Osteocyte (in vitro differentiated cells): ENCODE results near the gene SEMA4D. TPM values are rescaled to one million over a fixed set of nuclear protein-coding genes. Genes with fewer than 3 reads are reported as not detected.

Experiments
- DNase-seq: peaks from one replicate; pipeline ENCODE4 v3.0.0; 2021; ENCODE audit warnings: mixed read lengths; ENCODE audit not compliant: unreplicated experiment; ENCODE audit errors: extremely low spot score
- H3K27ac Mint-ChIP-seq: one replicate; pipeline ENCODE4 v1.8.0; 2021; ENCODE audit warnings: mild to moderate bottlenecking, mixed read lengths; ENCODE audit not compliant: unreplicated experiment
- H3K27me3 Mint-ChIP-seq: one replicate; pipeline ENCODE4 v1.8.0; 2021; ENCODE audit warnings: mixed read lengths; ENCODE audit not compliant: unreplicated experiment
- H3K36me3 Mint-ChIP-seq: one replicate; pipeline ENCODE4 v1.8.0; 2021; ENCODE audit warnings: mixed read lengths; ENCODE audit not compliant: unreplicated experiment
- H3K4me1 Mint-ChIP-seq: one replicate; pipeline ENCODE4 v1.8.0; 2021; ENCODE audit warnings: mixed read lengths; ENCODE audit not compliant: unreplicated experiment
- H3K4me3 Mint-ChIP-seq: one replicate; pipeline ENCODE4 v1.8.0; 2021; ENCODE audit warnings: mild to moderate bottlenecking, moderate library complexity, mixed read lengths; ENCODE audit not compliant: unreplicated experiment
- H3K9me3 Mint-ChIP-seq: one replicate; pipeline ENCODE4 v1.8.0; 2021; ENCODE audit warnings: mixed read lengths; ENCODE audit not compliant: unreplicated experiment
- total RNA-seq: library from RNA; stranded (reverse); gene quantifications from 2 replicates; pipeline ENCODE4 v1.2.1, GENCODE V29; 2021
- TF ChIP-seq, protein P1 (sequence below): fragments of 200-600 bp; sonication (generic); IDR thresholded peaks from 2 replicates; pipeline ENCODE4 v1.5.0; 2021; ENCODE audit warnings: antibody characterized with exemption, mild to moderate bottlenecking, moderate library complexity

The SEMA4D gene
- total RNA-seq, 1 donor from 2014 or later, result 2.0 TPM

DNA sequence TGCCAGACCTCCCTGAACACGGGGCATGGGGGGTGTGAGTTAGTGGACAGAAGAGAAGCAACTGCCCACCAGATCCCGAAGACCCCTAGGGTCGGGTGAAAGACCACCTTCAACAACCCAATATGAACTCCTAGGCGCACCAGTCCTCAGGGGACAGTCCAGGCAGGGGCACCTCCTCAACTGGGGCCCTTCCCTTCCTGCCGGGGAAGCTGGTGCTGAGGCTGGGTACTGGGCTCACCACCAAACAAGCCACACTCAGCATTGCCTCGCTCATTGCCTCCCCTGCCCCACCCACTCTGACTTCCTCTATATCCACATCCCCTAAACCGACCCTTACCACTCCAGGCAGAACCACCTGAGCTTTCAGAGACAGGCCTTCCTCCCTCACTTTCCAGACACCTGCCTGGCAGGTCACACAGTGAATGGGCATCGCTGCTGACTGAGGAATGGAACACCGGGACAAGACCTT, 42.5 kb downstream of the SEMA4D start:
- no peaks in the 10 kb centered on the region for H3K4me1 Mint-ChIP-seq
- no peak for DNase-seq
- TF ChIP-seq, protein P1, sequence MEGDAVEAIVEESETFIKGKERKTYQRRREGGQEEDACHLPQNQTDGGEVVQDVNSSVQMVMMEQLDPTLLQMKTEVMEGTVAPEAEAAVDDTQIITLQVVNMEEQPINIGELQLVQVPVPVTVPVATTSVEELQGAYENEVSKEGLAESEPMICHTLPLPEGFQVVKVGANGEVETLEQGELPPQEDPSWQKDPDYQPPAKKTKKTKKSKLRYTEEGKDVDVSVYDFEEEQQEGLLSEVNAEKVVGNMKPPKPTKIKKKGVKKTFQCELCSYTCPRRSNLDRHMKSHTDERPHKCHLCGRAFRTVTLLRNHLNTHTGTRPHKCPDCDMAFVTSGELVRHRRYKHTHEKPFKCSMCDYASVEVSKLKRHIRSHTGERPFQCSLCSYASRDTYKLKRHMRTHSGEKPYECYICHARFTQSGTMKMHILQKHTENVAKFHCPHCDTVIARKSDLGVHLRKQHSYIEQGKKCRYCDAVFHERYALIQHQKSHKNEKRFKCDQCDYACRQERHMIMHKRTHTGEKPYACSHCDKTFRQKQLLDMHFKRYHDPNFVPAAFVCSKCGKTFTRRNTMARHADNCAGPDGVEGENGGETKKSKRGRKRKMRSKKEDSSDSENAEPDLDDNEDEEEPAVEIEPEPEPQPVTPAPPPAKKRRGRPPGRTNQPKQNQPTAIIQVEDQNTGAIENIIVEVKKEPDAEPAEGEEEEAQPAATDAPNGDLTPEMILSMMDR, result no peak
- no peaks in the 10 kb centered on the region for H3K9me3 Mint-ChIP-seq
- H3K27ac Mint-ChIP-seq, result no peak overlapping the region
- H3K27me3 Mint-ChIP-seq, result no peaks in the 10 kb centered on the region
- no peaks in the 10 kb centered on the region for H3K36me3 Mint-ChIP-seq
- no peak overlapping the region for H3K4me3 Mint-ChIP-seq

GRCh38 chr9:89454498-89455355, 43.2 kb downstream of the SEMA4D start:
- DNase-seq, result no peak
- no peaks in the 10 kb centered on the region for H3K27me3 Mint-ChIP-seq
- no peaks in the 10 kb centered on the region for H3K36me3 Mint-ChIP-seq
- no peaks in the 10 kb centered on the region for H3K9me3 Mint-ChIP-seq
- no peak overlapping the region for H3K27ac Mint-ChIP-seq
- H3K4me1 Mint-ChIP-seq, result no peaks in the 10 kb centered on the region
- no peak overlapping the region for H3K4me3 Mint-ChIP-seq
- TF ChIP-seq, protein P1, result no peak

GRCh38 chr9:89453452-89453851, 44.5 kb downstream of the SEMA4D start:
- TF ChIP-seq, protein P1, result no peak
- Mint-ChIP-seq H3K9me3 (no peaks in the 10 kb centered on the region), H3K4me1 (no peaks in the 10 kb centered on the region), H3K27ac (no peak overlapping the region), H3K27me3 (no peaks in the 10 kb centered on the region), H3K4me3 (no peak overlapping the region), H3K36me3 (no peaks in the 10 kb centered on the region)
- no peak for DNase-seq

- Mint-ChIP-seq H3K27ac (no peak overlapping the region), H3K27me3 (no peaks in the 10 kb centered on the region), H3K4me3 (no peak overlapping the region), H3K4me1 (no peaks in the 10 kb centered on the region), H3K36me3 (no peaks in the 10 kb centered on the region), H3K9me3 (no peaks in the 10 kb centered on the region)
- TF ChIP-seq, protein P1, result no peak
- DNase-seq, result no peak
Measured at GRCh38 chr9:89452561-89452960, 45.4 kb downstream of the SEMA4D start.

DNA sequence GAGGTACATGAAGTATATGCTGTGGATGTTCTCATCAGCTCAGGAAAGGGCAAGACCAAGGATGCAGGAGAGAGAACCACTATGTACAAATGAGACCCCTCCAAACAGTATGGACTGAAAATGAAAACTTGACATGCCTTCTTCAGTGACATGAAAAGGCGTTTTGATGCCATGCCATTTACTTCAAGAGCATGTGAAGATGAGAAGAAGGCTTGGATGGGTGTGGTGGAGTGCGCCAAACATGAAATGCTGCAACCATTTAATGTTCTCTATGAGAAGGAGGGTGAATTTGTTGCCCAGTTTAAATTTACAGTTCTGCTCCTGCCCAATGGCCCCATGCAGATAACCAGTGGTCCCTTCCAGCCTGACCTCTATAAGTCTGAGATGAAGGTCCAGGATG, 47.7 kb downstream of the SEMA4D start:
- H3K27me3 Mint-ChIP-seq, result no peaks in the 10 kb centered on the region
- DNase-seq, result no peak
- no peak overlapping the region for H3K27ac Mint-ChIP-seq
- no peak overlapping the region for H3K4me3 Mint-ChIP-seq
- H3K36me3 Mint-ChIP-seq, result no peaks in the 10 kb centered on the region
- no peaks in the 10 kb centered on the region for H3K9me3 Mint-ChIP-seq
- TF ChIP-seq, protein P1, result no peak
- H3K4me1 Mint-ChIP-seq, result no peaks in the 10 kb centered on the region
